HG03565 (cell line): ENCODE results near the gene KHNYN.

Experiments used
- ATAC-seq: cut with Tn5 transposase; IDR thresholded peaks from one replicate; pipeline ENCODE4 v1.9.1; 2021; ENCODE audit warnings: mild to moderate bottlenecking, moderate library complexity; ENCODE audit not compliant: unreplicated experiment

KHNYN gene

GRCh38 chr14:24399999-24400718 is 29.6 kb upstream of the KHNYN start:
- no peak for ATAC-seq

- ATAC-seq, result no peak
These were observed 27.7 kb upstream of the KHNYN start for GRCh38 chr14:24401810-24402702.

- ATAC-seq, result no peak
These were observed 26.3 kb upstream of the KHNYN start for GRCh38 chr14:24403294-24403998.

- ATAC-seq, result no peak
These were observed 24.9 kb upstream of the KHNYN start for GRCh38 chr14:24404814-24405213.

GRCh38 chr14:24406416-24406815 is 23.3 kb upstream of the KHNYN start:
- ATAC-seq, result no peak

- ATAC-seq, result no peak
These were observed 22.0 kb upstream of the KHNYN start for GRCh38 chr14:24407608-24408325.

GRCh38 chr14:24408764-24409163 is 21.0 kb upstream of the KHNYN start:
- ATAC-seq, result no peak

GRCh38 chr14:24409192-24409591 is 20.6 kb upstream of the KHNYN start:
- ATAC-seq, result no peak

- no peak for ATAC-seq
These were observed 19.8 kb upstream of the KHNYN start for GRCh38 chr14:24409956-24410355.

- ATAC-seq, result no peak
These were observed 18.0 kb upstream of the KHNYN start for GRCh38 chr14:24411443-24412389.

- no peak for ATAC-seq
These were observed 15.7 kb upstream of the KHNYN start for GRCh38 chr14:24414077-24414476.

- ATAC-seq, result no peak
These were observed 14.9 kb upstream of the KHNYN start for GRCh38 chr14:24414732-24415420.

GRCh38 chr14:24415421-24416253 is 14.1 kb upstream of the KHNYN start:
- no peak for ATAC-seq

- ATAC-seq, result no peak
These were observed 13.4 kb upstream of the KHNYN start for GRCh38 chr14:24416254-24416931.

GRCh38 chr14:24416932-24417619 is 12.7 kb upstream of the KHNYN start:
- ATAC-seq, result no peak

GRCh38 chr14:24417832-24418491 is 11.8 kb upstream of the KHNYN start:
- ATAC-seq, result no peak

GRCh38 chr14:24418492-24418873 is 11.3 kb upstream of the KHNYN start:
- ATAC-seq, result no peak
